Right kidney (tissue), 1 donor: Measurements from ENCODE around the gene CSK.

ENCODE experiments used
- DNase-seq: peaks from one replicate; pipeline ENCODE4 v3.0.0-alpha.2; 2016

The CSK gene

GRCh38 chr15:74825866-74826265 is 44.0 kb downstream of the CSK start:
- no peak for DNase-seq

- DNase-seq: peak; percentile 55
These were observed 44.5 kb downstream of the CSK start, which contains the start of gene CPLX3 for GRCh38 chr15:74826364-74826819. TSS of gene CPLX3 (plus strand) at chr15:74826627. CDS start at chr15:74826704, 77 bp downstream.

GRCh38 chr15:74826921-74827320 is 45.0 kb downstream of the CSK start:
- no peak for DNase-seq

DNA sequence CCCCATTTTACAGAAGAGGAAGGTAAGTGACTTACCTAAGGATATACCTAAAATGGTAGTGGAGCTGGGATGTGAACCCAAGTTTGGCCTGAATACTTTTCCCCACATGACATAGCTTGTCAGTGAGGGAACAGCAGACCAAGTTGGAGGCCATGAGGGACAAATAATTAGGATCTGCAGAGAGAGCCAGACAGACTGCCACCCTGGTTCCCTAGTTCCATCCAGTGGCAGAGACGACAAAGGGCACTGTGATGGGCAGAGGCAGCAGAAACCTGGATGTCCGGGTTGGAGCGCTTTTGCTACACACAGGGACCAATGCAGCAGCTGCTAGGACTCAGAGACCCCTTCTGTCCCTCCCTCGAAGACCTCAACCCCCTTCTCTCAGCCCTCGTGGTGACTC is 45.7 kb downstream of the CSK start:
- no peak for DNase-seq

DNA sequence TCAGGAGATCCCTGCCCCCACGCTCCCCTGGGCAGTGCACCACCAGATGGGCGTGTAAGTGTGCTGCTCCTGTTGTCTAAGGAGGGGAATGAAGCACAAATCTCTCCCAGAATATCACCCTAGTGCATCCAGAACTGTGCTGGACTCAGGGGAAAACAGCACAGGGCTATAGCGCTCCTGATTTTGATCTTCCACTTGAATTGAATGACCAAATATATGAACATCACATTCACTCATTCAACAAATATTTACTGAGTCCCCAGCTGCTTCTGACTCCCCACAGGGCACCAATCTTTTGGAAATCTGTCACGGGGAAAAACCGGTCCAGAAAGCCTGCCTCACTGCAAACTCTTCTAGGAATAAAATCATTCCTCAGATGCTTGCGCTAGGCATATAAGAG is 47.0 kb downstream of the CSK start:
- DNase-seq: no peak

DNA sequence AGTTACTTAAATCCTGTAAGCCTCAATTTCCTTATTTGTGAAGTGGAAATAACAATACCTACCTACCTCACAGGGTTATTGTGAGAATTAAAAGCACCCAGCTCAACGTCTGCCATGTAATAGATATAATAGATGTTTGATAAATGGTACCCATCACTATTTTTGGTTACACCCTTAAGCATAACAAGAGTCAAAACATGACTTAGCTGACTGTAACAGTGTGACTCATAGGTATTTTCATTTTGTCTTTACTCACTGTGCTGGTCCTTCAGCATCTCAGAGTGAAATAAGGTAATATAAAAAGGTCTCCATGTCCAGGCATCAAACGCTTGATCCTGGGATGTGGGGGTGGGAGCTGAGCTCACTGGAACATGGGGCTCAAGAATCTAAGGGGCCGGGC is 47.6 kb downstream of the CSK start:
- no peak for DNase-seq

DNA sequence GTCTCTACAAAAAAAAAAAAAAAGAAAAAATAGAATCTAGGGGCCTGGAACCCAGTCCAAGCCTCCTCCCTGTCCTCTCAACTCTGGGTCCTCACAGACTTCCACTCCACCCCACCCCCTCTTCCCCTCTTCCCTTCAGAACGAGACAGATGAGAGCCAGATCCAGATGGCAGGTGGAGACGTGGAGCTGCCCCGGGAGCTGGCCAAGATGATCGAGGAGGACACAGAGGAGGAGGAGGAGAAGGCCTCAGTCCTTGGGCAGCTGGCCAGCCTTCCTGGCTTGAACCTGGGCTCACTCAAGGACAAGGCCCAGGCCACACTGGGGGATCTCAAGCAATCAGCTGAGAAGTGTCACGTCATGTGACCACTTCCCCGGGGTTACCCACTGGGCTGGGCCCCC is 48.1 kb downstream of the CSK start:
- DNase-seq: no peak

DNA sequence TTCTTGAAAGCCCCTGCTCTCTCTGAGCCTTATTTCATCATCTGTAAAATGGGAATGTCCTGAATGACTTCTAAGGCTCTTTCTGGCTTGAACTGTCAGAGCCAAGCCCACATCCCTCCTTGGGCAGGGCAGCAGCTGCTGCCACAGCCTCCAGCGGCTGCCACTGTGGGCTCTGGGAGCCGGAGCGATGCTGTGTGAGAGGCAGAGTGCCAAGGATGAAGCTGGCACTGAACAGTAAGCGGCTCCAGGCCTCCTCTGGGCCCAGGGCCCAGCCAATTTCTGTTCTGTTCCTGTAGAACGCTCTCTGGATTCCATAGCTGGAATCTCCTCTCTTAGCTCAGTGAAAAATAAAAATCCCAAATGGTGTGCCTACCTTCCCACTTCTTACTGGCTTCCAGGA is 49.0 kb downstream of the CSK start:
- DNase-seq: no peak

DNA sequence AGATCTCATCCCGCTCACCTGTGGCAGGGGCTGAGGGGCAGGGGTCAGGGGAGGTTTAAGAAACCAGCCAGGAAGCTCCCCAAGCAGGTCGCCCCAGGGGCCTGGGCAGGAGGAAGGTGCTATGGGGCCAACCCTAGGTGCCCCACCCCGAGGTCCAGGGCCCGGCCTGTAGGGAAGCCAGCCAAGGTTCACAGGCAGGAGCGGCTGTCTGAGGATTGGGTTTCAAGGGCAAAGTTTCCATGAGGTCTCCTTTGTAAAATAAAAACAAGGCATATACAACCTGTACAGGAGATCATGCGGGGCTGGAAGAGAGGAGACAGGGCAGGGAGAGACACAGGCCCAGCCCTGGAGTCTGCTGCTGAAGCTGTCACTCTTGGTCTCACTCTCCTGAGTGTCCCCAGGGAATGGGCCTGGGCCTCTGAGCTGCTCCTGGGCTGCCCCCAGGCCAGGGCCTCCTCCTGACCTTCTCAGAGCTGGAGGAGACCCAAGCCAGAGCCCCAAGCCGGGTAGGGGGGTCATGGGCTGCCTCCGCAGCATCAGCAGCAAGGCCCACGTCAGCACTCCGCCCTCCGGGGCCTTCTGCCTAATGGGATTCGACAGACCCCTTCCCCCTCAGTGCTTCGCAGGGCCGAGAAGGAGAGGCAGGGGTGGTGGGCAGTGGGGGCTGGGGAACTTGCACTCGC is 50.1 kb downstream of the CSK start:
- no peak for DNase-seq

DNA sequence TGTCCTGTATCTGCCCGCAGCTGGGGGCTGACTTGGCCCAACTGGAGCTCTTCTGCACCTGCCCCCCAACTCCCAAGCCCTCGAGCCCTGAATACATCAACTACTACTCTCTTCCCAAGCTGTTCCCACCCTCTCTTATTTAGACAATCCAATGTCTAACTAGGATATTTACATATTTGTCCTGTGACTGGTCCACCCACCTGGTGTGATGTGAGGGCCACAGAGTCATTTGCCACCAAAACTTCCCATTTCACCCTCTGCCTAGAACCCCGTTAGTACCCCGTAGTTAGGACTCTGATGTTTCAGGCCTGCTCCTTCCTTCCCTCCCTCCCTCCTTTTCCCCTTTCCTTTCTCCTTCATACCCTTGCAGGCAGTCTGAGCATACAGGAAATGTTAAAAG is 50.9 kb downstream of the CSK start:
- DNase-seq: no peak

GRCh38 chr15:74833376-74834107 is 51.7 kb downstream of the CSK start:
- DNase-seq: no peak

DNA sequence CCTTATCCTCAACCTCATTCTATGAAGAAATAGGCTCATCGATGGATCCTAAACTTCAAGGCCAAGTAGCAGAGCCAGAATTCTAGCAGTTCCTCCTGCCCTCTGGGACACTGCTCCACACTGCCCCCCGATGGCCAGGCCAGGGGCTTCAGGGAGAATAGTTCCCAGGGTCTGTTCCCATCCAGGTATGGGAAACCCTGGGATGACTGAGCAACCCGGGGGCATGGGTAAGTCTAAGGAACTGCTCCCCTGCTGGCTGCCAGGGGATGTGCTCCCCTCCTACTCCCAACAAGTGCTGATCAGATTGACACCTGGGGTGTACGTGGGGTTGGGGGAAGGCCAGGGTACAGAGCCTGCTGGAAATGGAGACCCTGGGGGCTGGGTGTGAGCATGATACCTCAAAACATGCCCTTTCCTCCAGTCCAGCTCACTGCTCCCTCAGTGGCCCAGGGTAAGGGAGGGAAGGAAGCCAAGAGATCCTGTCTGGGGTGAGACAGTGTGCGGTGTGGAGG is 53.5 kb downstream of the CSK start:
- DNase-seq: no peak

DNA sequence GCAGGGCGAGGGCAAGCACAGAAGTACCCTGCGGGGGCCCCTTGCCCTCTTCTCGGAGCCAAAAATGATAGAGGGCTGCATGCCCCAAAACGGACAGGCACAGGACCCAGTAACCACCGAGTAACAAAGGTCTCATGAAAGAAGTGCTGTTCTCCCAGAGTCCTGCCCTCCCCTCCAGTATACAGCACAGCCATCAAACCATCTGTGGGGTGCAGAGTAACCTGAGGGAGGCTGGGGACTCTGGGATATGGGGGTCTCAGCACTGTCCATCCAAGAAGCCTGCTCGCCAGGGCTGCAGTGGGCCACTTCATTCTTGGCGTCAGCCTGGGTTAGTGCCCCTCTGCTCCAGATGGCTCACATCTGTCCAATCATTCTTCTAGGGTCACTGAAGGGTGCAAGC is 55.0 kb downstream of the CSK start:
- DNase-seq: no peak

DNA sequence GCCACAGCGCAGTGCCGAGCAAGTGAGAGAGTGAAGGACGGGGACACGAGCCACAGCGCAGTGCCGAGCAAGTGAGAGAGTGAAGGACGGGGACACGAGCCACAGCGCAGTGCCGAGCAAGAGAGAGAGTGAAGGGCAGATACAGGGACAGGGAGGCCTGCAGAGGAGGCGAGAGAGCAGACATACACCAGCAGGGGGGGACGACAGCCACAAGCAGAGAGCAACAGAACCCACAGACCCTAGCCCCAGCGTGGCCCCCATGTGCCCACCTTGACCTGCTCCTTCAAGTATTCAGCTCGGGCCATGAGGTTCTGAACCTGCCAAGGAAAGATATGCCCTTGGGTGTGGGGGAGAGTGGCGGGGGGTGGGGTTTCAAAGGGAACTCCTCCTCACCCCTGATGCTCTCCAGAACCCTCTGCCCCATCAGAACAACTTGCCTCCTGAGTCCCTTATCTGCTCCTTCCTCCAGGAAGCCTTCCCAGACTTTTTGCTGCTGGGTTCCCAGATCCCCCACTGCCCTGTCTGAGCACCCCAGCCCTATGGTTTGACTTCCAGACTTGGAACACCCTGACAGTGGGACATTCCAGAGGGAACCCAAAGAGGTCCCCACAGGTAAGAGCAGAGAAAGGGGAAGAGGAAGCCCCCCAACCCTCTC is 55.7 kb downstream of the CSK start:
- no peak for DNase-seq

DNA sequence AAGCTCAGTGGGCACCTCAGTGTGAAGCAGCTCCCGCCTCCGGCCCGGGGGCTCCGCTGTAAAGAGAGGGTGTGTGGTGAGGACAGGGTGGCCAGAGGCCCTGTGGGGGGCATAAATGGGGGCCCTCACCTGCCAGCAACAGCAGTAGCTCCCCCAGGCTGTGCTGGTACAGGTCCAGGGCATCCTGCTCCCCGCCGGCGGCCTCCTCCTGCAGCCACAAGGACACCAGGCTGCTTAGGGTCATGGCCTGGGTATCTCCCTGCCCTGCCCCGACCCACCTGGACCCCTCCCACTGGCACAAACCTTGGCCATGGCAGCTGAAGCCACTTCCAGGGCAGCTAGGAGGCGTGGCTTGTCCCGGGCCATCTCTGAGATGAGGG is 56.2 kb downstream of the CSK start:
- no peak for DNase-seq

- DNase-seq: no peak
These were observed 57.1 kb downstream of the CSK start for GRCh38 chr15:74838746-74839525.

DNA sequence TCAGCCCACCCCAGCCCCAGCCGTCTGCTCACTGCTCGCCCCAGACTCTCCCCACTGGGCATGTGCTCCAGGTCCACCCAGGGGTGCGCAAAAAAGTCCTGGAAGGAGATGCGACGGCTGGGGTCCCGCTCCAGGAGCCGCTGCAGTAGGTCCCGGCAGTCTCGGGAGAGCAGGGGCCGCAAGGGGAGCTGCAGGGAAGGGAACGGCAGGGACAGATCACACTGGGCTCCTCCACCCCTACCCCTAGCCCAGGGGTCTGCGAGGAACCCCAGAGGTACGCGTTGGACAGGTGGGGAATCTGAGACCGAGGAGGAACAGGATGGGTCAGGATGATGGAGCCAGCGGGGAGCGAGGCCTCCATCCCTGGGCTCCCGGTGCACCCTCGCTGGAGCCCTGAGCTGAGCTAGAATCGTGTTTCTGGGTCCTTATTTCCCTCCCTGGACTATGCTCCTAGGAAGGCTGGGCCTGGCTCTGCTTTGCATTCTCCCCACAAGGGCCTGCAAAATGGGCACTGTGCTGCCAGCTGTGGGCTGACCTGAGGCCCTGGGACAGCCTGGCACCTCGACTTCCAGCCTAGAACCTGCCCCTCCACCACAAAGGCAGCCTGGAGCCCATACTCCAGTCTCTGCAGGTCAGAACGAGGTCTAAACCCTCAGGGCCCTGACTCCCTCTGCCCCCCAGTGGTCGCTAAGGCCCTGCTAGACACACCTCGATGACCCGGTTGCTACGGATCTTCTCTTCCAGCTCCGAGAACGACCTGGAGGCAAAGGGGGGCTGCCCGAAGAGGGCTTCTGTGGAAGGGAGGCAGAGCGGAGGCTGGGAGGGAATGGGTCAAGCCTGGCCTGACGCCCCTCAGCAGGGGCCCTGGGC is 57.9 kb downstream of the CSK start:
- no peak for DNase-seq

DNA sequence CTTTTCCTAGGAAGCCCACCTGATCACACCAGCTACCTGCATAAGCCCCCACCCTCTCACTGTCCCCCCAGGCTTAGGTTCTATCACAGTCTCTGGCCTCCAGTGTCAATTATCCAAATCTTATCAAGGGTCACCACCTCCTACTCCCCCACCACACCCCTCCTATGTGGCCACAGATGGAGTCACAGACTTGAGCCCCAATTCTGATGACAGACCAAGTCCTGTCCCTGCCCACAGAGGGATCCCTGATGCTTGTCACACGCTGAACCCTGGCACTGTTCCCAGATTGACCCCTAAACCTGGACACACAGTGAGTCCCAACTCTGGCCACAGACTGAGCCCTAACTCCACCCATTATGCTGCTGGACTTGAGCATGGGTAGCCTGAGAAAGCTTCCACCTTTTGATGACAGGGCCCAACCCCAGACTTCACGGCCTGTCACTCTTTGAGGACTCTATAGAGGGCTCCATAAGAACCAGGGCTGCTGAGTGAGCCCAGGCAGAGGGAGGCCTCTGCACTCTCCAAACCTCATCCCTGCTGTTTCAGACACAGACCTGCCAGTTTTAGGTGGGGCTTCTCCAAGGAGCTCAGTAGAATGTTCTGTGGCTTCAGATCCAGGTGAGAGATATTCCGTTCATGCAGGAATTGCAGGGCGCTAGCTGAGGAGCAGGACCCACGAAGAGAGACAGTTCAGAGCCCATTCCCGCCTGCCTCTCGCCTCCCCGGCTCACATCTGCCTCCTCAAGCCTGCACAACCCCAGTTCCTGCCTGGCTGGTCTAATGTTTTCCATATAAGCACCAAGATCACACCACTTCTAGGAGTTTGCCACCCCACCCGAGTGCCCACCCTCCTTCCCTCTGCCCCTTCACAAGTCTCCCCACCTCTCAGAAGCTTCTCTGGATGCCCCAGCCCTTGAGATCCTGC is 59.2 kb downstream of the CSK start:
- DNase-seq: no peak

GRCh38 chr15:74841891-74842373 is 60.1 kb downstream of the CSK start:
- no peak for DNase-seq
